Heart left ventricle (tissue), 16 donors: ENCODE measurements around the gene SMAD3. TPM values are rescaled to one million over a fixed set of nuclear protein-coding genes. Genes with fewer than 3 reads are reported as not detected.

Source experiments
- ATAC-seq, 4 donors: fragments of 200-7000 bp; cut with Tn5 transposase; one replicate each; pipeline ENCODE4 v1.9.1; 2020 to 2022; ENCODE audit warnings: moderate library complexity in 4 of 4, mild to moderate bottlenecking in 3 of 4, moderate number of reproducible peaks in 1 of 4
- DNase-seq, 5 donors: peaks; one replicate each; pipeline ENCODE4 v3.0.0-alpha.2; 2020
- H3K27ac ChIP-seq, 12 donors: fragments of 200-600 bp; sonication (generic) in 4 of 12; one replicate each; pipeline versions ENCODE4 v1.5.0 to v1.8.0; 2016 to 2022; ENCODE audit warnings: mild to moderate bottlenecking in 2 of 12
- H3K27me3 ChIP-seq, 9 donors: fragments of 200-600 bp; sonication (generic) in 2 of 9; one replicate each; pipeline versions ENCODE4 v1.5.1 to v1.8.0; 2016 to 2022; ENCODE audit warnings: mild to moderate bottlenecking in 3 of 9
- H3K36me3 ChIP-seq, 9 donors: fragments of 200-600 bp; sonication (generic) in 2 of 9; one replicate each; pipeline versions ENCODE4 v1.5.0 to v1.8.0; 2018 to 2022; ENCODE audit warnings: mild to moderate bottlenecking in 2 of 9
- H3K4me1 ChIP-seq, 12 donors: fragments of 200-600 bp; sonication (generic) in 4 of 12; one replicate each; pipeline versions ENCODE4 v1.5.0 to v1.8.0; 2016 to 2022; ENCODE audit warnings: mild to moderate bottlenecking in 3 of 12
- H3K4me3 ChIP-seq, 12 donors: fragments of 200-600 bp; sonication (generic) in 4 of 12; one replicate each; pipeline versions ENCODE4 v1.5.0 to v1.8.0; 2017 to 2022; ENCODE audit warnings: mild to moderate bottlenecking in 9 of 12, moderate library complexity in 4 of 12
- H3K9me3 ChIP-seq, 12 donors: fragments of 200-600 bp; sonication (generic) in 4 of 12; one replicate each; pipeline versions ENCODE4 v1.5.0 to v1.8.0; 2016 to 2022; ENCODE audit warnings: mild to moderate bottlenecking in 1 of 12
- POLR2A ChIP-seq, 2 donors: fragments of 450-650 bp; IDR thresholded peaks; one replicate each; pipeline ENCODE4 v1.6.1; 2017; ENCODE audit warnings: antibody characterized with exemption in 2 of 2, mild to moderate bottlenecking in 2 of 2, moderate library complexity in 2 of 2
- WGBS, 4 donors: extraction: QIAGEN DNeasy Blood & Tissue Kit in 2 of 4; methylation state at CpG; one replicate each; pipeline versions ENCODE4 v1.1.5 to v1.1.7; 2013 to 2018; 5-methylcytosine and 5-hydroxymethylcytosine counted together
- intact Hi-C, 10 donors: fragments of 100-400 bp; cut with DNase I; formaldehyde crosslinking; loops; one replicate each; pipeline versions ENCODE4 v1.11.1 to v1.14.2; 2022
- polyA plus RNA-seq, 2 donors: library from polyadenylated mRNA; stranded (reverse); fragments of 200-250 nt; gene quantifications; one replicate each; pipeline ENCODE4 v1.2.3, GENCODE V29; 2013
- total RNA-seq, 9 donors: library from RNA; depleted of rRNA in 2 of 9; stranded (reverse); fragments of >200 nt in 2 of 9; fragmentation: NEBNext Ultra II Directional in 3 of 9; extraction: Animal tissue kit (Norgen Biotek cat#: 25700) in 3 of 9; gene quantifications; one replicate each; pipeline versions ENCODE4 v1.1.0 to v1.2.4, GENCODE V29; 2016 to 2023
- TF ChIP-seq, protein P1 (sequence below), 12 donors: fragments of 200-600 bp; sonication (generic) in 4 of 12; IDR thresholded peaks; one replicate each; pipeline versions ENCODE4 v1.5.0 to v1.8.0; 2018 to 2022; ENCODE audit warnings: antibody characterized with exemption in 12 of 12, mild to moderate bottlenecking in 5 of 12
- donor health status: ischemic (EF 13 %, LVEDD 7.1; RV severe dilation, severe dysfunction).
- donor health status: healthy with polysubstance abuse.
- donor health status: DM: no; HTN: yes; CAD: no.
- donor health status: DM: no; HTN: no; CAD: no.
- donor health status: ischemic (EF 25% LVEDD 6.9; RV normal size, moderate dysfunction).
- donor health status: ischemic (EF 25% LVEDD 5.7; RV mildly dilated, moderate dysfunction).
- donor health status: healthy.
- donor health status: DM: yes; HTN: yes; CAD: no.
- donor health status: ischemic (EF 35%, LVEDD 5.7; RV mildly dilated, moderate dysfunction).
- donor health status: nonischemic (EF 11% LVEDD 7.7; RV severe dilation, severe dysfunction).
- donor health status: DM: yes; HTN: yes; CAD: no.
- donor health status: PGD.
- donor health status: ischemic (EF 29% LVEDD 5.4; RV normal size, mild dysfunction).
- donor health status: nonischemic (EF 23%, LVEDD 6.1; RV moderate dilation, normal function).

Gene SMAD3
- total and polyA plus RNA-seq, 11 donors: 5.6 to 34.3 (median 15.3) TPM

DNA sequence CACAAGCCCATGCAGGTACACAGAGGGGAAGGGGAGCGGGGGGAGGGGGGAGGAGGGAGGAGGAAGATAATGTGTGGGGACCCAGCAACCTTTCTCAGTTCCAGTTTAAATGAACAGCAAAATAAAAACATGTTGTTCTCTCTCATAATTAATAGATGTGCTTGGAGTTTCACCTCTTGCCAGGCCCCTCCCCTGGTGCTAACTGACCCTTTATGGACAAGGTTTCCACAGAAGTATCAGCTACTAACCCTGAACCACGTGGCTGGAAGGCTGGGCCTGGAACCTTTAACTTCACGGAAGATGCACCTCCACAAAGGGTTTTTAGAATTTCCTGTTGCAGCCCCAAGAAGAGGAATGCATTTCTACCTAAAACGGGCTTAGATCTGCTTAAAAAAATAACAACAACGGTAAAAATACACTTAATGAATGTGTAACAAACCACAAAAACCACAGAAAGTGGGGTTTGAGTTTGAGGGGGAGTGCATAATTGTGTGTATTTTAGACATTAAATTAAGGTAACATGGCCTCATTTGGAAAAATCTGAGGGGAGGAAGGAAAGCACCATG, 14.8 kb upstream of the SMAD3 start:
- Histone ChIP-seq H3K9me3 (no peaks in the 10 kb centered on the region), H3K36me3 (no peaks in the 10 kb centered on the region), H3K27me3 (no peaks in the 10 kb centered on the region), H3K4me1 (peaks cover 0 to 39% (median 23%) of the 10 kb centered on the region in 12 donors), H3K27ac (no peak overlapping the region), H3K4me3 (no peak overlapping the region)
- DNase-seq: no peak
- WGBS, 4 donors: 59 to 79% (median 69%) methylated on average over 4 to 5 of the region's 5 CpGs
- no peak for TF ChIP-seq POLR2A (IDR thresholded peaks at IDR 0.05)
- TF ChIP-seq, protein P1, sequence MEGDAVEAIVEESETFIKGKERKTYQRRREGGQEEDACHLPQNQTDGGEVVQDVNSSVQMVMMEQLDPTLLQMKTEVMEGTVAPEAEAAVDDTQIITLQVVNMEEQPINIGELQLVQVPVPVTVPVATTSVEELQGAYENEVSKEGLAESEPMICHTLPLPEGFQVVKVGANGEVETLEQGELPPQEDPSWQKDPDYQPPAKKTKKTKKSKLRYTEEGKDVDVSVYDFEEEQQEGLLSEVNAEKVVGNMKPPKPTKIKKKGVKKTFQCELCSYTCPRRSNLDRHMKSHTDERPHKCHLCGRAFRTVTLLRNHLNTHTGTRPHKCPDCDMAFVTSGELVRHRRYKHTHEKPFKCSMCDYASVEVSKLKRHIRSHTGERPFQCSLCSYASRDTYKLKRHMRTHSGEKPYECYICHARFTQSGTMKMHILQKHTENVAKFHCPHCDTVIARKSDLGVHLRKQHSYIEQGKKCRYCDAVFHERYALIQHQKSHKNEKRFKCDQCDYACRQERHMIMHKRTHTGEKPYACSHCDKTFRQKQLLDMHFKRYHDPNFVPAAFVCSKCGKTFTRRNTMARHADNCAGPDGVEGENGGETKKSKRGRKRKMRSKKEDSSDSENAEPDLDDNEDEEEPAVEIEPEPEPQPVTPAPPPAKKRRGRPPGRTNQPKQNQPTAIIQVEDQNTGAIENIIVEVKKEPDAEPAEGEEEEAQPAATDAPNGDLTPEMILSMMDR (IDR thresholded peaks at IDR 0.05): no peak
- ATAC-seq: no peak
- intact Hi-C loops: no loop called here

DNA sequence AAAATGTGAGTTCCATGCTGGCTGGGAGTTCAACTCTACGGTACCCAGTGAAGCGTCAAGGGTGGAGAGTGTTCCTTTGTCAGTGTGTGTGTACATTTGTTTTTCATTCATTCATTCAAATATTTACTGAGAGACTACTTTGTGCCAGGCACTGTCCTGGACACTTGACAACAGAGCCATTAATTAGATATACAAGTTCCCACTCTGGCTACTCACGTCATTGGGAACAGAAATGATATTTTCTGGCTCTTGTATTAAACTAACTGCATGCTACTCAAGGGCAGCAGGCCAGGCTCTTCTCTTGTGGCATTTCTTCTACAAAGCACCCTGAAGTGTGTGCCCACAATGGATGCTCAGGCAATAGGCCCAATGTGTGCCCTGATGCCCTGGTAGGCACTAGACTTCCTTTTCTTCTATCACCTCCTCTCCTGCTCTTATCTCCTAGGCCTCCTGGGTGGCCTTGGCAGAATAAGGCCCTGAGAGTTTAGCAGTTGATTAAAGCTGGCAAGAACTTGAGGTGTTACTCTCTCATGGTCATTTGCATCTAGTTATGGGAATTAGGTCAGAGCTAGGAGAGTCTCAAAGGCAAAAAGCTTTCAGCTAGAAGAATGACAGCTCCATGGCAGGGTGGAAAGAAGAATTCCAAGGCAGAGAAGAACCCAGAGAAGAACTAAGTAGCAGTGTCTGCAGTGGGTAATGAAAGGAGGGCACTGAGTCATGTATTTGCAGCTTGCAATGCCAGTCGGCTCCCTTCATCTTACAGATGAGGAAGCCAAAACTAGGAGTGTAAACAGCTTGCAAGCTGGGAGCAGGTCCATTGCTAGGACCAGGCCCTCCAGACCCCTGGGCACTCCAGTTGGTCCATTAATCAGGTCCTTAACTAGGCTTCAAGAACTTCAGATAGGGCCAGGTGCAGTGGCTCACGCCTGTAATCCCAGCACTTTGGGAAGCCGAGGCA, 14.0 kb upstream of the SMAD3 start:
- no peak for TF ChIP-seq POLR2A (IDR thresholded peaks at IDR 0.05)
- Histone ChIP-seq H3K36me3 (no peaks in the 10 kb centered on the region), H3K27me3 (no peaks in the 10 kb centered on the region), H3K9me3 (no peaks in the 10 kb centered on the region), H3K4me1 (peaks cover 0 to 39% (median 23%) of the 10 kb centered on the region in 12 donors), H3K4me3 (no peak overlapping the region), H3K27ac (peak overlapping the region in 1 of 12 donors; percentile 19)
- intact Hi-C loops: no loop called here
- DNase-seq: peak in 1 of 5 donors; percentile 57
- 85 to 89% (median 86%) methylated on average over 6 of the region's 6 CpGs for WGBS, 4 donors
- ATAC-seq: peak; percentile 54 to 93 (median 70)

DNA sequence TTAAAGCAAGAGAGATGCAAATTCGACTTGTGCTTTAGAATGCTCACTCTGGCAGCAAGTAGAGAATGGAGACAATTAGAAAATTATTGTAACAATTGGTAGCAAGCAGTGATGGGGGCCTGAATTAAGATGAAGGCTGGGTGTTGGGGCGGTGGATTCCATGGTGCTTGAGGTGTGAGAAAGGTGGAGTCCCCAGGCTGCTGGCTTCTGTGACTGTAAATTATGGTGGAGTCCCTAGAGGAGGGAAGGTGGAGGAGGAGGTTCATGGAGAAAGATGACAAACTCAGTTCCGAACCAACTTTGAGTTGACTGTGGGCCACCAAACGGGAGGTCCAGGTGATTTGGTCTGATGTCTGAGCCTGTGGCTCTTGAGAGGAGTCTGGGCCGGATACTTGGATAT, 10.7 kb upstream of the SMAD3 start:
- H3K36me3 ChIP-seq: no peaks in the 10 kb centered on the region
- TF ChIP-seq POLR2A (IDR thresholded peaks at IDR 0.05): no peak
- TF ChIP-seq, protein P1 (IDR thresholded peaks at IDR 0.05): no peak
- no peak overlapping the region for H3K27ac ChIP-seq
- H3K9me3 ChIP-seq: no peaks in the 10 kb centered on the region
- H3K4me3 ChIP-seq: no peak overlapping the region
- WGBS, 4 donors: 89 to 94% (median 93%) methylated on average over 5 of the region's 5 CpGs
- peaks cover 0 to 32% (median 15%) of the 10 kb centered on the region in 12 donors for H3K4me1 ChIP-seq
- intact Hi-C loops: no loop called here
- DNase-seq: no peak
- no peak for ATAC-seq
- no peaks in the 10 kb centered on the region for H3K27me3 ChIP-seq

DNA sequence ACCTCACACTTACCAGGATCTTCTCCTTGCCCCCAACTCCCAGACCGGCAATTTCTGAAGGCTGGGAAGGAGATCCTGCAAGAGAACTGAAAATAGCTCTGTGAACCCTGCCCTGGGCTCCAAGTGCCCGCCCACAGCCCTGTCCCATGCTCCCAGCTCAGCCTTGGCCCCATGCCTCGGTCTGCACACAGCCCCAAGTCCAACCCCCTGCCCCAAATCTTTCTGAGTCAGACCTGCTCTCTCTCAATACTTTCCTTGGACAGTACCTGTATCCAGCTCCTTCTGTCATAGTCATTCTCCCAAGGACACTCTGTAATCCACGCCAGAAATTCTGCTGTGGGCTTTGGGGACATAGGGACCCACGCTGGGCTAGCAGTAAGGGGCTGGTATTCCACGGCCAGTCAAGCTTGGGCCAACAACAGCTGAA, 6.3 kb upstream of the SMAD3 start:
- intact Hi-C loops: no loop called here
- Histone ChIP-seq H3K27me3 (no peaks in the 10 kb centered on the region), H3K4me3 (no peak overlapping the region), H3K27ac (no peak overlapping the region), H3K36me3 (no peaks in the 10 kb centered on the region), H3K9me3 (no peaks in the 10 kb centered on the region), H3K4me1 (peaks cover 0 to 15% (median 3%) of the 10 kb centered on the region in 12 donors)
- TF ChIP-seq, protein P1 (IDR thresholded peaks at IDR 0.05): no peak
- no peak for TF ChIP-seq POLR2A (IDR thresholded peaks at IDR 0.05)
- DNase-seq (peak in 3 of 5 donors; percentile 35 to 46 (median 43)), ATAC-seq (peak; percentile 40 to 76 (median 51))
- WGBS, 4 donors: 40 to 80% (median 56%) methylated on average over 6 of the region's 6 CpGs
